Mammary epithelial cell (primary cell): ENCODE results near the gene PPP1R9A.

Experiments used
- EZH2 ChIP-seq: IDR thresholded peaks from 2 replicates; pipeline ENCODE4 v1.6.1; 2012; ENCODE audit warnings: low read length, inconsistent platforms, borderline replicate concordance
- TF ChIP-seq, protein P1 (sequence below), 2 donors: IDR thresholded peaks in 1 of 2; conservative IDR thresholded peaks in 1 of 2; 2 replicates each; pipeline ENCODE4 v1.5.1; 2011 to 2012; ENCODE audit warnings: inconsistent platforms in 2 of 2, low read length in 2 of 2, mild to moderate bottlenecking in 2 of 2, control low read depth in 1 of 2, low read depth in 1 of 2; ENCODE audit not compliant: insufficient read depth in 1 of 2; ENCODE audit errors: extremely low read depth in 1 of 2

GRCh38 chr7:94893661-94894060 is 13.7 kb upstream of the PPP1R9A start:
- TF ChIP-seq, protein P1, sequence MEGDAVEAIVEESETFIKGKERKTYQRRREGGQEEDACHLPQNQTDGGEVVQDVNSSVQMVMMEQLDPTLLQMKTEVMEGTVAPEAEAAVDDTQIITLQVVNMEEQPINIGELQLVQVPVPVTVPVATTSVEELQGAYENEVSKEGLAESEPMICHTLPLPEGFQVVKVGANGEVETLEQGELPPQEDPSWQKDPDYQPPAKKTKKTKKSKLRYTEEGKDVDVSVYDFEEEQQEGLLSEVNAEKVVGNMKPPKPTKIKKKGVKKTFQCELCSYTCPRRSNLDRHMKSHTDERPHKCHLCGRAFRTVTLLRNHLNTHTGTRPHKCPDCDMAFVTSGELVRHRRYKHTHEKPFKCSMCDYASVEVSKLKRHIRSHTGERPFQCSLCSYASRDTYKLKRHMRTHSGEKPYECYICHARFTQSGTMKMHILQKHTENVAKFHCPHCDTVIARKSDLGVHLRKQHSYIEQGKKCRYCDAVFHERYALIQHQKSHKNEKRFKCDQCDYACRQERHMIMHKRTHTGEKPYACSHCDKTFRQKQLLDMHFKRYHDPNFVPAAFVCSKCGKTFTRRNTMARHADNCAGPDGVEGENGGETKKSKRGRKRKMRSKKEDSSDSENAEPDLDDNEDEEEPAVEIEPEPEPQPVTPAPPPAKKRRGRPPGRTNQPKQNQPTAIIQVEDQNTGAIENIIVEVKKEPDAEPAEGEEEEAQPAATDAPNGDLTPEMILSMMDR (conservative IDR thresholded peaks at IDR 0.05 in 1 of 2, IDR thresholded peaks at IDR 0.05 in 1 of 2; ENCODE audit: extremely low read depth in 1 of 2, insufficient read depth in 1 of 2, low read depth in 1 of 2, low read length in 2 of 2) = no peak
- no peak for TF ChIP-seq EZH2
